ENCODE measurements around the gene ST3GAL4. TPM values are rescaled to one million over a fixed set of nuclear protein-coding genes. Genes with fewer than 3 reads are reported as not detected.

ST3GAL4 gene
- total and polyA plus RNA-seq, 9 of the 15 experiments (the other 6 are each of a cell fraction or from before 2014, with no cell fraction given) = 0.27 to 22.9 (median 10.5) TPM

DNA sequence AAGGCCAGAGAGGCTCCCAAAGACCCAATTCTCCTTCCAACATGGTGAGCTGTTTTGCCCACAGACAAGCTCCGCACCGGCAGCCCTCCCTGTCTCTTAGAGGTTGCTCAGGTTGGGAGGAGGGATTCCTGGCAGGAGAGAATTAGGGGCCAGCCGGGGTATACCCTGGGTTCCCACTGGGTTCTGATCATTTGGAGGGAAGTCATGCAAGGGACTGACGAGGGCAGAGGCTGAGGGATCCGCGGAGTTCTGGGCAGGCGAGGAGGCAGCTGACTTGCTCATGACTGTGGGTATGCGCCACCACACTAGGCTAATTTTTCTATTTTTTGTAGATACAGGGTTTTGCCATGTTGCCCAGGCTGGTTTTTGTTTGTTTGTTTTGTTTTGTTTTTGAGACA is 4.6 kb downstream of the ST3GAL4 start (continued):
- TF ChIP-seq SPI1 (IDR thresholded peaks at IDR 0.05; ENCODE audit: borderline replicate concordance, low read depth, low read length) (no peak), BHLHE40 (IDR thresholded peaks at IDR 0.05; ENCODE audit: low read length) (no peak), ZBTB1 (CRISPR knock-in tag; IDR thresholded peaks at IDR 0.05; ENCODE audit: borderline replicate concordance, low read depth) (no peak), FOXM1 (IDR thresholded peaks at IDR 0.05; ENCODE audit: low read depth) (no peak), FOXM1 (CRISPR knock-in tag; IDR thresholded peaks at IDR 0.05; ENCODE audit: low read depth) (no peak), POU5F1 (IDR thresholded peaks at IDR 0.05; ENCODE audit: borderline replicate concordance, low read depth, low read length, partially characterized antibody) (no peak), ZNF717 (CRISPR knock-in tag; IDR thresholded peaks at IDR 0.05) (no peak), WHSC1 (IDR thresholded peaks at IDR 0.05; ENCODE audit: low read length) (no peak)

DNA sequence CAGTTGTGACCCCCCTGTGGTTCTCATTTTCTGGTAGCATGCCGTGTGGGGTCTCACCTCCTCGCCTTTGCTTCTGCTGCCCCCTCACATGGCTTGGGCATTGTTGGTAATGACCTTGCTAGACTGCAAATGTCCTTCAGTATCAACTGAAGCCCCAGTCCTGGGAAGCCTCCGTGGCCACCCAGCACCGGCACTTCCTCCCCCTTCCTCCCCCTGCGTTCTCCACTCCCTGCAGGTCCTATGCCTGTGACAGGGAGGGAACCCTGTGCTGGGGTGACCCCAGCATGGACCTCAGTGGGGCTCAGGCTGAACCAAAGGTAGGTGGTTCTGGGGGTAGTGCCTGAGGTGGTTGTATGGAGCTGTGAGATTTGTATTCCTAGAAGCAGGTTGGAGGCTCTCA is 5.9 kb downstream of the ST3GAL4 start:
- Histone ChIP-seq H3K4me3 (no peak overlapping the region), H3K9me1 (ENCODE audit: control insufficient read depth, insufficient read depth, low read length) (no peaks in the 10 kb centered on the region), H3K27me3 (ENCODE audit: control insufficient read depth in 2 of 2, insufficient read depth in 2 of 2, low read length in 2 of 2) (no peaks in the 10 kb centered on the region), H3K79me2 (ENCODE audit: control insufficient read depth, insufficient read depth, low read length) (peaks cover 2% of the 10 kb centered on the region; the same call in 1 of the 3 replicates), H3K9me3 (replicated peaks; ENCODE audit: control insufficient read depth, insufficient read depth, low read depth, low read length) (no peaks in the 10 kb centered on the region), H2AFZ (ENCODE audit: low read depth, low read length) (no peak overlapping the region), H3K27ac (ENCODE audit: extremely low read depth, low read depth, low read length) (no peak overlapping the region), H3K36me3 (ENCODE audit: control insufficient read depth, insufficient read depth, low read length) (no peaks in the 10 kb centered on the region), H3K9ac (ENCODE audit: insufficient read depth in 1 of 2, low read depth in 2 of 2, low read length in 2 of 2) (0 out of 4 replicates have a peak overlapping the region, but pooled peaks of 1 of the 2 experiments have one; percentile 40), H4K20me1 (replicated peaks; ENCODE audit: control insufficient read depth, insufficient read depth, low read length) (peaks cover 13% of the 10 kb centered on the region; the same call in 1 of the 2 replicates), H3K4me1 (replicated peaks in 1 of 2; ENCODE audit: control insufficient read depth in 2 of 2, insufficient read depth in 2 of 2, low read length in 2 of 2) (peaks cover 9 to 35% of the 10 kb centered on the region in 2 experiments; a peak in 4 of 5 replicates), H3K4me2 (ENCODE audit: insufficient read depth, low read length) (no peak overlapping the region)
- WGBS (ENCODE audit: insufficient coverage, low coverage, missing lambda C conversion rate) = 67% methylated on average over 5 of the region's 5 CpGs
- no TSS peak for BruUV-seq (replicated peaks)
- DNase-seq (ENCODE audit: extremely low read depth in 1 of 4, low spot score in 3 of 4) = no peak
- no peak for FAIRE-seq
- POLR2A ChIA-PET = interaction anchor here (0.6 kb wide), 1 partner anchor 94 kb away, joined by 3 read pairs; no protein-coding TSS in a partner anchor
- no peak for ATAC-seq
- in situ Hi-C loops (cut with MboI) (no loop called here), intact Hi-C loops (cut with micrococcal nuclease) (no loop called here)
- CTCF ChIA-PET (ENCODE audit: low intra/inter-chr PET ratio) = interaction anchor here (0.6 kb wide), 1 partner anchor 53 kb away, joined by 3 read pairs; no protein-coding TSS in a partner anchor
- TF ChIP-seq CREBBP (IDR thresholded peaks at IDR 0.05; ENCODE audit: low read depth, low read length) (no peak), NFE2L1 (tag; IDR thresholded peaks at IDR 0.05; ENCODE audit: borderline replicate concordance, low read depth) (no peak), YY1 (IDR thresholded peaks at IDR 0.05; ENCODE audit: borderline replicate concordance in 1 of 3, control insufficient read depth in 1 of 3, extremely low read depth in 1 of 3, insufficient read depth in 3 of 3, insufficient read length in 1 of 3, insufficient replicate concordance in 2 of 3, low read depth in 1 of 3, low read length in 2 of 3) (no peak), CTBP1 (IDR thresholded peaks at IDR 0.05; ENCODE audit: borderline replicate concordance) (no peak), HSF4 (CRISPR knock-in tag; IDR thresholded peaks at IDR 0.05; ENCODE audit: borderline replicate concordance) (no peak), HMGN3 (IDR thresholded peaks at IDR 0.05; ENCODE audit: borderline replicate concordance, extremely low read depth, insufficient read length, low read depth, low read length) (no peak)
- TF ChIP-seq, protein P1, sequence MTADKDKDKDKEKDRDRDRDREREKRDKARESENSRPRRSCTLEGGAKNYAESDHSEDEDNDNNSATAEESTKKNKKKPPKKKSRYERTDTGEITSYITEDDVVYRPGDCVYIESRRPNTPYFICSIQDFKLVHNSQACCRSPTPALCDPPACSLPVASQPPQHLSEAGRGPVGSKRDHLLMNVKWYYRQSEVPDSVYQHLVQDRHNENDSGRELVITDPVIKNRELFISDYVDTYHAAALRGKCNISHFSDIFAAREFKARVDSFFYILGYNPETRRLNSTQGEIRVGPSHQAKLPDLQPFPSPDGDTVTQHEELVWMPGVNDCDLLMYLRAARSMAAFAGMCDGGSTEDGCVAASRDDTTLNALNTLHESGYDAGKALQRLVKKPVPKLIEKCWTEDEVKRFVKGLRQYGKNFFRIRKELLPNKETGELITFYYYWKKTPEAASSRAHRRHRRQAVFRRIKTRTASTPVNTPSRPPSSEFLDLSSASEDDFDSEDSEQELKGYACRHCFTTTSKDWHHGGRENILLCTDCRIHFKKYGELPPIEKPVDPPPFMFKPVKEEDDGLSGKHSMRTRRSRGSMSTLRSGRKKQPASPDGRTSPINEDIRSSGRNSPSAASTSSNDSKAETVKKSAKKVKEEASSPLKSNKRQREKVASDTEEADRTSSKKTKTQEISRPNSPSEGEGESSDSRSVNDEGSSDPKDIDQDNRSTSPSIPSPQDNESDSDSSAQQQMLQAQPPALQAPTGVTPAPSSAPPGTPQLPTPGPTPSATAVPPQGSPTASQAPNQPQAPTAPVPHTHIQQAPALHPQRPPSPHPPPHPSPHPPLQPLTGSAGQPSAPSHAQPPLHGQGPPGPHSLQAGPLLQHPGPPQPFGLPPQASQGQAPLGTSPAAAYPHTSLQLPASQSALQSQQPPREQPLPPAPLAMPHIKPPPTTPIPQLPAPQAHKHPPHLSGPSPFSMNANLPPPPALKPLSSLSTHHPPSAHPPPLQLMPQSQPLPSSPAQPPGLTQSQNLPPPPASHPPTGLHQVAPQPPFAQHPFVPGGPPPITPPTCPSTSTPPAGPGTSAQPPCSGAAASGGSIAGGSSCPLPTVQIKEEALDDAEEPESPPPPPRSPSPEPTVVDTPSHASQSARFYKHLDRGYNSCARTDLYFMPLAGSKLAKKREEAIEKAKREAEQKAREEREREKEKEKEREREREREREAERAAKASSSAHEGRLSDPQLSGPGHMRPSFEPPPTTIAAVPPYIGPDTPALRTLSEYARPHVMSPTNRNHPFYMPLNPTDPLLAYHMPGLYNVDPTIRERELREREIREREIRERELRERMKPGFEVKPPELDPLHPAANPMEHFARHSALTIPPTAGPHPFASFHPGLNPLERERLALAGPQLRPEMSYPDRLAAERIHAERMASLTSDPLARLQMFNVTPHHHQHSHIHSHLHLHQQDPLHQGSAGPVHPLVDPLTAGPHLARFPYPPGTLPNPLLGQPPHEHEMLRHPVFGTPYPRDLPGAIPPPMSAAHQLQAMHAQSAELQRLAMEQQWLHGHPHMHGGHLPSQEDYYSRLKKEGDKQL (CRISPR knock-in tag; IDR thresholded peaks at IDR 0.05; ENCODE audit: borderline replicate concordance) = no peak
- TF ChIP-seq, protein P2, sequence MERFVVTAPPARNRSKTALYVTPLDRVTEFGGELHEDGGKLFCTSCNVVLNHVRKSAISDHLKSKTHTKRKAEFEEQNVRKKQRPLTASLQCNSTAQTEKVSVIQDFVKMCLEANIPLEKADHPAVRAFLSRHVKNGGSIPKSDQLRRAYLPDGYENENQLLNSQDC (CRISPR knock-in tag; IDR thresholded peaks at IDR 0.05) = no peak

Data from K562 (cell line).